Anterior cingulate cortex (tissue), 58 donors: ENCODE data around the gene LGALS9C.
"Not testable (repeated sequence)": the region's sequence is repeated elsewhere in the genome, so short reads cannot be mapped to it uniquely, and the experiment has no call there.

Experiments
- DNase-seq, 58 donors: peaks; one replicate each; lab custom pipeline; 2025; lab: John Stamatoyannopoulos, UW

LGALS9C gene

GRCh38 chr17:18476508-18477308, at the start of gene LGALS9C:
Gene LGALS9C (plus strand): TSS chr17:18476789. CDS start chr17:18476855, 66 bp downstream.
- not testable (repeated sequence) for DNase-seq

DNA sequence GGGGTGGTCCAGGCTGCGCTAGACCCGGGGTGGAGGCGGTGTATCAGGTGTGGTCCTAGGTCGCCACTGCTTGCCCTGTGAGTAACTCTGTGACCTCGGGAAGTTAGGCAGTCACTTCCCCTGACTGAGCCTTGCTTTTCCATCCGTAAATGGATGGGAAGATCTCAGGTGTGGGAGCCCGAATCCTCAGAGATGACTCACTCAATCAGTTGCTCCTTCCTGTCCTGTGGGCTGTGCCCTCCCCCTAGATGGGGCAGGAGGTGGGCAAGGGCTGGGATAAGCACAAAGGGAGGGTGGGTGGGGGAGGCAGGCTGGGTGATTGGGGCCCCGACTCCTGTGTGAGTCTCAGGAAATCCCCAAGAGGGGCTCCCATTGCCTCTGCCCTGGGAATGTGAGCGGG, 44.4 kb upstream of the LGALS9C start:
- not testable (repeated sequence) for DNase-seq

DNA sequence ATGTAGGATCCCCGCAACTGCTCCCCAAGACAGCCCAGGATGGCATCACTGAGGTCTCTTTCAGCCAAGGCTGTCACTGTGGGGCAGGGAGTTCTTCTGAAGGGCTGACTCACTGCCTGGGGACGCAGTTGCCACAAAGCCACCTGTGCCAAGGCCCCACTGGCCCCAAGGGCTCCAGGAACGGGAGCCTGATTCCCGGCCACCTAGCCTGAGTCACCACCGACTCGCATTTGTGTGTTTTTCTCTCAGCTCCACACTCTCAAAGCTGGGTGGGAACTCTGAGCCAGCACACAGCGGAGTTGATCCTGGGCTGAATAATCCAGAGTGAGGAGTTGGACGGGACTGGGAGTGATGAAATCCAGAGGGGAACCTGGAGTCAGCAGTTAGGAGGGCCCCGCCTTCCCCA, 37.1 kb upstream of the LGALS9C start:
- not testable (repeated sequence) for DNase-seq

GRCh38 chr17:18442093-18442492, 34.5 kb upstream of the LGALS9C start:
- not testable (repeated sequence) for DNase-seq

DNA sequence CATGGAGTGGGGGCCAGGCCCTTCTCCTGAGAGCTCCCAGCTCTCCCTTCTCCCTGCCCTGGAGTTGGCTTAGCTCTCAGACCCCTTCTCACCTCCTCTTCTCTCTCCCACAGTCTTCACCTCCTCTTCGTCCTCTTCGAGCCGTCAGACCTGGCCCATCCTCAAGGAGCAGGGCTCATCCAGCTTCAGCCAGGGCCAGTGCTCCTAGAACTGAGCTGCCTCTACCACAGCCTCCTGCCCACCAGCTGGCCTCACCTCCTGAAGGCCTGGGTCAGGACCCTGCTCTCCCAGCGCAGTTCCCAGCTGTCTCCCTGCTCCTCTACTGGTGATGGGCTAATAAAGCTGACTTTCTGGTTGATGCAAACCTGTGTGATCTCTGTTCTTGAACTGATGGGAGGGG, 34.1 kb upstream of the LGALS9C start:
- not testable (repeated sequence) for DNase-seq

DNA sequence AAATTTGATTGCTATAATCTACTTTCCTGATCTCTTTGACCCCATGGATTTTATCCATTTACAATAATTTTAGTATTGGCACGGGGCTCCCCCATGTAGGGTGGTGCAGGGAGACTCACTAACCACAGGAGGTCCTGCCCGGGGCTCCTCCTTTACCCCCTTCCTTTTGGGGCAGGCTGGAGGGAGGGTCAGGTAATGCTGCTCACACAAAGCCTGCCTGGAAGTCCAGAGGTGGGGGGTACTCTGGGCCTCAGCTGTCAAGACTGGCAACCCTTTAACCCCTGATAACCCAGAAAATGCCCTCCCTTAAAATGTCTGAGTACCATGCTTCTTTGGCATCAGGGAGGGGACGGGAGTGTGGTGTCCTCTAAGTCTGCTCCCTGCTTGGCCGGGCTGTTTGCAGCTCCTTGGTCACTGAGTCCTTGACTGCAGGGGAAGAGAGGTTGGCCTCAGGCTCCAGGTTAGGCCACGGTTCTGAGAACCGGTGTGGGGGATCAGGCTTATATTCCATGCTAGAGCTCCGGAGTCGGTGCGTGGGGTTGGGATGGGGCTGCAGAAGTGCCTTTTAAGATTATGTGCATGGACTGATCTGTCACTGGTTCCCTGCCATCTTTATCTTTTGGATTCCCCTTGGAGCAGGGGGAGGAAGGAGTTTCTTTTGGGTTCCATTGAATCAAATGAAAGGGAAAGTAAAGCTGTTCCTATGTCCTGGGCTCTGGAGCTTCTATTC, 28.9 kb upstream of the LGALS9C start:
- not testable (repeated sequence) for DNase-seq

GRCh38 chr17:18448311-18448710, 28.3 kb upstream of the LGALS9C start:
- not testable (repeated sequence) for DNase-seq

DNA sequence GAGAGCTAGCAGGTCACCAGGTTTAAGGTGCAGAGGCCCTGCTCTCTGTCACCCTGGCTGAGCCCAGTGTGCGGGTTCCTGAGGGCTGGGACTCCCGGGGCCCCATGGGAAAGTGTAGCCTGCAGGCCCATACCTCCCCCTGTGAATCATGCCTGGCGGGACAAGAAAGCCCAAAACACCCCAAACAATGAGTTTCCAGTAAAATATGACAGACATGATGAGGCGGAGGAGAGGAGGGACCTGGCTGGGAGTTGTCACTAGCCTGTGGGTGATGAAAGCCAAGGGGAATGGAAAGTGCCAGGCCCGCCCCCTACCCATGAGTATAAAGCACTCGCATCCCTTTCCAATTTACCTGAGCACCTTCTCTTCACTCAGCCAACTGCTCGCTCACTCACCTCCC, 26.8 kb upstream of the LGALS9C start:
- DNase-seq, result not testable (repeated sequence)

DNA sequence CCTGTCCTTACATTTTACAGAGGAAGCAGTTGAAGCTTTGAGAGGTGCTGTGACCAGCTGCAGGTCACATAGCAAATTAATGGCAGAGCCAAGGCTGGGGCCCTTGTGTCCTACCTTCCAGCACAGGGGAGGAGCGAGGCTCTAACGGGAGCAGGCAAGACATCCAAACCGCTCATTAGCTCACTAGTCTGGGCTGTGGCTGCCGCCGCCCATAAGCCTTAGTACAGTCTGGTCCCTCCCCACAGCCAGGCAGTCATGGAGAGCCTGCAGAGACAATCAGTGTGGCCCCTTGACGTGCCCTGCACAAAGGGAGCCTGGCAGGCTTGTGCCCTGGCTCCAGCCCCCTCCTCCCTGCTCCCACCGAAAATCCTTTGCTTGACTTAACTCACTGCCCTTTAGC, 25.6 kb upstream of the LGALS9C start:
- not testable (repeated sequence) for DNase-seq

DNA sequence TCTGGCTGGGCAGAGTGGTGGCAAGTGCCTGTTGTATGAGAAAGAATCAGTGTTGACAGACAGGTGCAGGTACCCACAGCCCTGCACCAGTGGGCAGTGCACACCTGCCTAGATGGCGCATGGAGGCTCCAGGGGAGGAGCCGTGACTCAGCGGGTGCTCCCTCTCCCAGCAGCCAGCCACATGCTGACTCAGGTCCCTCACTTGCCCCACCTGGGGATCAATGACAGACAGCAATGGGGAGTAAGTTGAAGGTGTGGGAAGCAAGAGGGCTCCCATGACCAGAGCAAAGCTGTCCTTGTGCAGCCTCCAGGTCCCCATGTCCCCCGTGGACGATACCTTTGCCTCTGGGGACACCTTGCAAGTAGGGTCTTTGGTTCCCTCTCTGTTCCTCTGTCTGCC, 24.6 kb upstream of the LGALS9C start:
- not testable (repeated sequence) for DNase-seq

DNA sequence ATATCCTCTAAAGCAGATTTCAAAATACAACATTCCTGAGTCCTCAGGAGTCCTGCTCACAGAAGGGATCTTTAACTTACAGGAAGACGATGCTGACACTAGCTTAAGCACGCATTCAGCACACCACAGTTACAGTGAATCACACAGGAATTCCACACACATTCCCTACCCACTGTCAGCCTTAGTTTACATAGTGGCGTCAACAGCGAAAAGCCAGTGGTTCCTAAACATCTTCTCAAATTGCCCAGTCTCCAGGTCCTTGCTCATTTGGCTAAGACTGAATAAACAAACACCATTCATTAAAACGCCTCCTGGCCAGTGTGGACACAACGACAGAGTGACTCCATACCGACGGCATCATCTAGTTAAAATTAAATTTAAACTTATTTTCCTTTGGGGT, 17.6 kb upstream of the LGALS9C start:
- not testable (repeated sequence) for DNase-seq

- not testable (repeated sequence) for DNase-seq
Measured at GRCh38 chr17:18463831-18464502, 12.6 kb upstream of the LGALS9C start.

DNA sequence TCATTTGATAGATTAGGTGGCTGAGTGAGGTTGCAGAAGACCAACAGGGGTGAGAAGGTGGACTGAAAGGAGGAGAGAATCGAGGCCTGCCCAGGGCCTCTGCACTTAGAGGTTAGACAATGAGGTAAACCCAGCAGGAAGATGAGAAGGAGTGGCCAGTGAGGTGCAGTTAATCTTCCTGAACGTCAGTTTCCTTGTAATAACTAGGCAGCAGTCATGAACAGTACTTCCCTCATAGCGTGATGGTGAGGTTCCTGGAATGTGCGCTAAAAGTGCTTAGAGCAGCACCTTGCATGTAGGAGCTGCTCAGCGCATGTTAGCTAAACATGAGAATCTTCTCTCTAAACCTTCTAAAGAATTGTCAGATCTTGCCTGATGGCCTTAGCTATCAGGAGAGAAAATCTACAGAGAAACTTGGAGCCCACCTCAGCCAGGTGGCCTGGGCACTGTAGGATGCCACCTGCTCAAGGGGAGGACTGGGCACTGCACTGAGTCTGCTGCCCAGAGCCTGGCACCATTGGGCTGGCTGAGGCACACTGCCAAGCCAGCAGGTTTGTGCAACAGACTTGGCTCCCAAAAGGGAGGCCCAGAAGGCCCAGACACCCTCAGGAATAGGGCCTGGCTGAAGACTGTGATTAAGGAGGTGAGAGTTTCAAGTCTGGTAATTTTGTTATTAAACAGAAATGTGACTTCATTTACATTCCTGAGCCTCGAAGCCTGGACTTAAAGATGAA, 10.2 kb upstream of the LGALS9C start:
- not testable (repeated sequence) for DNase-seq

- DNase-seq, result not testable (repeated sequence)
Measured at GRCh38 chr17:18467001-18467400, 9.6 kb upstream of the LGALS9C start.

DNA sequence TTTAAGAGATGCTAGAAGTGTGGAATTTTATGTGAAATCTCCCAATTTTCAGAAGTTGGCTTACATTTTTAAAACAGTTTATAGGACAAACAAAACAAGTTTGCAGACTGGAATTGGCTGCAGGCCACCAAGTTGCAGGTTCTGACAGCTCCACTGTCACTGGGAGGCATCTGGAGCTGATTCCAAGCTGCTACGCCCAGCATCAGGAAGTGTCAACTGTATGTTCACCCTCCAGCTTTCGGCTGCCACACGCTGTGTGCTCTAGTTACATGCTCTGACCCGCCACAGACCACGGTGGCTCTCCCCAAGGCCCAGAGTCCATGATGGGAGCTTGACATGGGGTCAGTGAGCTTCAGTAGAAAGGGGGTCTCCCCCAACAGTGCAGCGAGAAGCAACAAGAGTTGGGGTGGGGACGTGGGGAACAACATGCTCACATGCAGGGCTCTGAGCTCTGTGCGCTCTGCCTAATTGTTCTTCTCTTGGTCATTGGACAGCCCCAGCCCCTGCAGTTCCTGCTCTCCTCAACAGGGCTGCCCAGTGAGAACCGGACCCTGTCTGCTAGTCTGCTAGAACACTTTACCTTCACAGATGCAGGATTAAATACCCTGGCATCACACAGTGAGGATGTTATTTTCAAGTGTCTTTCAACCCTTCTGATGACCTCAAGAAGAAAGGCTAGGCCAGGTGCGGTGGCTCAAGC, 8.0 kb upstream of the LGALS9C start:
- not testable (repeated sequence) for DNase-seq

- not testable (repeated sequence) for DNase-seq
Measured at GRCh38 chr17:18469837-18470236, 6.8 kb upstream of the LGALS9C start.

DNA sequence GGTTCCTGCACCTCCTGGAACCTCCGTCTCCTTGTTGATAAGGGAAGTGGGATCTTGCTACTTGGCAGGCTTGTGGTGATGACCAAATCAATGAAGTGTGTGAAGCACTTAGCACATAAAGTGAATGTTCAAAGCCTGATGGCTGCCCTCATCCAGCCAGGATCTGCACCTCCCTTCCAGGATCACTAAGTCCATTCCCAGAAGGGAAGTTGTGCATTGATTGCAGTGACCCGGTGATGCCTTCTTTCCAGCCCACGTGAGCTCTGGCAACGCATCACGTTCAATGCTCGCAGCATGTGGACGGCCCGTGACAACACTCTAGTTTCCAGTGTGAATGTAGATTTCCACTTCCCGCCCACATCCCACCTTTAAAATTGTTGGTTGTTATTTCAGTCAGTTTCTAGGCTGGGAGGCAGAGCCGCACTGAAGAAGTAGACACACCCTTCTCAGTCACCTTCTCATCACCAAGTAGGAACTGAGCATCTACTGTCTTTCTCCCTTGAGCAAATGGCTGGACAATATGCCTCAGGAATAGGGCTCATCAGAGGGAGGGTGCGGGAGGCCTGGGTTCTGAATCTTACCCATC, 6.2 kb upstream of the LGALS9C start:
- DNase-seq, result not testable (repeated sequence)

- DNase-seq, result not testable (repeated sequence)
Measured at GRCh38 chr17:18473967-18474366, 2.6 kb upstream of the LGALS9C start.

DNA sequence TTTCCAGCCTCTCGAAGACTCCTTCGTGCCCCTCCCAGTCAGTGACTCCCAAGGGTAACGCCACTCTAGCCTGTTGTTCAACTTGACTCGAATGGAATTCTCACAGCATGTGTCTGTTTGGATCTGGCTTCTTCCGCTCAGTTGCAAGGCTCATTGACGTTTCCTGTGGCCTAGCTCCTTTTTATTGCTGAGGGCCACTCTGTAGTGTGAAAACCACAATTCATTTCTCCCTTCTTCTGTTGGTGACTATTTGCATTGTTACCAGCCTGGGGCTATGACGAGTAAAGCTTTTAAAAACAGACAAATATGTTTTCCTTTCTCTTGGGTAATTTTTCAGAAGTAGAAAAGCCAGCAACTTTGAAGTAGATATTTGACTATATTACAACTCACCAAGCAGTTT, 1.8 kb upstream of the LGALS9C start:
- DNase-seq, result not testable (repeated sequence)
